HepG2 (cell line): ENCODE results near the gene SPI1. TPM values are rescaled to one million over a fixed set of nuclear protein-coding genes. Genes with fewer than 3 reads are reported as not detected.

ENCODE experiments used
- ATAC-seq: fragments of 200-7000 bp; cut with Tn5 transposase; 3 replicates; pipeline ENCODE4 v1.9.1; 2020; ENCODE audit warnings: mild to moderate bottlenecking, moderate library complexity
- BruUV-seq: library from RNA; stranded (reverse); fragments of 400-500 nt; replicated peaks from 2 replicates; lab custom pipeline; 2021; lab: Mats Ljungman, UMichigan
- CTCF ChIA-PET: fragments of 300-600 bp; formaldehyde crosslinking; extraction: SDS; loops from one replicate; lab custom pipeline; 2021; ENCODE audit warnings: low total read pairs, inconsistent platforms, low intra/inter-chr PET ratio; lab: Yijun Ruan, JAX
- POLR2A ChIA-PET: fragments of 350-600 bp; sonication (Branson Sonifier 250); formaldehyde crosslinking; loops from one replicate; lab custom pipeline; 2020; ENCODE audit warnings: antibody characterized with exemption, inconsistent platforms; lab: Yijun Ruan, JAX
- DNase-seq: peaks from one replicate; pipeline ENCODE4 v3.0.0-alpha.2; 2015; ENCODE audit warnings: low spot score
- FAIRE-seq: peaks from 3 replicates; lab custom pipeline; 2011; peaks lifted over from hg19 to GRCh38; lab: Jason Lieb, UNC
- H2AFZ ChIP-seq: one replicate; pipeline ENCODE4 v1.6.1; 2011; ENCODE audit warnings: low read length, inconsistent platforms
- H3K27ac ChIP-seq: fragments of 300-600 bp; 3 replicates; pipeline ENCODE4 v1.8.0; 2011; ENCODE audit warnings: mixed run types, mild to moderate bottlenecking, mixed read lengths, low read length, inconsistent platforms; ENCODE audit not compliant: insufficient read depth; ENCODE audit errors: extremely low read length
- H3K27me3 ChIP-seq, 2 experiments: fragments of 200-600 bp in 1 of 2; 2 replicates in 1 of 2; 3 replicates in 1 of 2; pipeline versions ENCODE4 v1.6.0 to v1.8.0; 2011; ENCODE audit warnings: low read length in 2 of 2, mild to moderate bottlenecking in 2 of 2, moderate library complexity in 2 of 2, inconsistent platforms in 1 of 2; ENCODE audit not compliant: insufficient read depth in 2 of 2, control insufficient read depth in 1 of 2
- H3K36me3 ChIP-seq, 2 experiments: fragments of 200-600 bp in 1 of 2; replicated peaks in 1 of 2; 2 replicates in 1 of 2; 3 replicates in 1 of 2; pipeline versions ENCODE4 v1.5.1 to v1.8.0; 2011; ENCODE audit warnings: low read length in 2 of 2, inconsistent platforms in 1 of 2; ENCODE audit not compliant: insufficient read depth in 2 of 2, control insufficient read depth in 1 of 2
- H3K4me1 ChIP-seq: 2 replicates; pipeline ENCODE4 v1.5.1; 2012; ENCODE audit warnings: low read length, inconsistent platforms; ENCODE audit not compliant: insufficient read depth
- H3K4me2 ChIP-seq: 2 replicates; pipeline ENCODE4 v1.6.0; 2011; ENCODE audit warnings: low read depth, low read length, inconsistent platforms
- H3K4me3 ChIP-seq, 3 experiments: fragments of 200-600 bp in 1 of 3; sonication (generic), shearing (Covaris generic) in 1 of 3; replicated peaks in 1 of 3; 2 replicates each; pipeline ENCODE4 v1.5.1; 2011 to 2016; ENCODE audit warnings: low read length in 3 of 3, inconsistent platforms in 2 of 3, low read depth in 2 of 3, mild to moderate bottlenecking in 2 of 3, control low read depth in 1 of 3, mixed read lengths in 1 of 3; ENCODE audit not compliant: insufficient read depth in 1 of 3
- H3K79me2 ChIP-seq: one replicate; pipeline ENCODE4 v1.6.1; 2011; ENCODE audit warnings: low read length, inconsistent platforms; ENCODE audit not compliant: insufficient read depth
- H3K9ac ChIP-seq: 2 replicates; pipeline ENCODE4 v1.6.0; 2011; ENCODE audit warnings: mild to moderate bottlenecking, low read depth, low read length, inconsistent platforms; ENCODE audit not compliant: insufficient read depth
- H3K9me3 ChIP-seq: 2 replicates; pipeline ENCODE4 v1.5.1; 2012; ENCODE audit warnings: mild to moderate bottlenecking, low read length
- H4K20me1 ChIP-seq: 2 replicates; pipeline ENCODE4 v1.6.0; 2011; ENCODE audit warnings: inconsistent platforms, mild to moderate bottlenecking, low read length, moderate library complexity; ENCODE audit not compliant: insufficient read depth
- CC2D1A ChIP-seq: sonication (generic); formaldehyde crosslinking; IDR thresholded peaks from 2 replicates; pipeline ENCODE4 v1.8.1; 2023; ENCODE audit warnings: mild to moderate bottlenecking, missing genetic modification reagents
- CEBPB ChIP-seq: IDR thresholded peaks from 2 replicates; pipeline ENCODE4 v1.6.1; 2011; ENCODE audit warnings: low read depth, low read length, improper control_type of control experiment, borderline replicate concordance
- ELF1 ChIP-seq: sonication (generic); formaldehyde crosslinking; IDR thresholded peaks from 2 replicates; pipeline ENCODE4 v1.4.0; 2020; ENCODE audit warnings: missing genetic modification reagents
- GPN1 ChIP-seq: sonication (generic); formaldehyde crosslinking; IDR thresholded peaks from 2 replicates; pipeline ENCODE4 v1.5.1; 2020; ENCODE audit warnings: missing genetic modification reagents, borderline replicate concordance
- HOXA3 ChIP-seq: sonication (generic); formaldehyde crosslinking; IDR thresholded peaks from 2 replicates; pipeline ENCODE4 v1.5.0; 2020; ENCODE audit warnings: missing genetic modification reagents
- JUN ChIP-seq: sonication (generic); formaldehyde crosslinking; IDR thresholded peaks from 2 replicates; pipeline ENCODE4 v1.4.0; 2020; ENCODE audit warnings: mild to moderate bottlenecking, missing genetic modification reagents
- MYC ChIP-seq: sonication (generic); formaldehyde crosslinking; IDR thresholded peaks from 2 replicates; pipeline ENCODE4 v1.9.0; 2021; ENCODE audit warnings: missing genetic modification reagents, borderline replicate concordance
- NCOR1 ChIP-seq: fragments of 200-600 bp; sonication (generic); IDR thresholded peaks from 2 replicates; pipeline ENCODE4 v1.7.0; 2017; ENCODE audit warnings: antibody characterized with exemption, low read length, borderline replicate concordance
- NFIB ChIP-seq: sonication (generic); formaldehyde crosslinking; IDR thresholded peaks from 2 replicates; pipeline ENCODE4 v1.9.0; 2021; ENCODE audit warnings: missing genetic modification reagents, mild to moderate bottlenecking, borderline replicate concordance
- RBM22 ChIP-seq: fragments of 200-400 bp; formaldehyde crosslinking; optimal IDR thresholded peaks from 2 replicates; pipeline ENCODE3; 2017; ENCODE audit warnings: mild to moderate bottlenecking, low read length, moderate library complexity
- SAFB2 ChIP-seq: sonication (generic); formaldehyde crosslinking; IDR thresholded peaks from 2 replicates; pipeline ENCODE4 v1.5.1; 2020; ENCODE audit warnings: missing genetic modification reagents, low read depth, mild to moderate bottlenecking, borderline replicate concordance
- SMARCE1 ChIP-seq: fragments of 450-650 bp; IDR thresholded peaks from 2 replicates; pipeline ENCODE4 v1.6.1; 2017; ENCODE audit warnings: borderline replicate concordance
- STAG1 ChIP-seq: sonication (generic); formaldehyde crosslinking; IDR thresholded peaks from 2 replicates; pipeline ENCODE4 v1.4.0; 2020; ENCODE audit warnings: missing genetic modification reagents
- TARDBP ChIP-seq: sonication (generic); formaldehyde crosslinking; IDR thresholded peaks from 2 replicates; pipeline ENCODE4 v1.8.0; 2022; ENCODE audit warnings: mild to moderate bottlenecking, missing genetic modification reagents
- THYN1 ChIP-seq: sonication (generic); formaldehyde crosslinking; IDR thresholded peaks from 2 replicates; pipeline ENCODE4 v1.8.1; 2023; ENCODE audit warnings: low read depth, mild to moderate bottlenecking, moderate library complexity, missing genetic modification reagents, borderline replicate concordance
- ZFY ChIP-seq: sonication (generic); formaldehyde crosslinking; IDR thresholded peaks from 2 replicates; pipeline ENCODE4 v1.4.0; 2020; ENCODE audit warnings: missing genetic modification reagents
- ZNF383 ChIP-seq: sonication (generic); formaldehyde crosslinking; IDR thresholded peaks from 2 replicates; pipeline ENCODE4 v1.4.0; 2020; ENCODE audit warnings: missing genetic modification reagents, mild to moderate bottlenecking, borderline replicate concordance
- ZNF816 ChIP-seq: sonication (generic); formaldehyde crosslinking; IDR thresholded peaks from 2 replicates; pipeline ENCODE4 v1.8.0; 2022; ENCODE audit warnings: missing genetic modification reagents, mild to moderate bottlenecking, borderline replicate concordance
- WGBS: methylation state at CpG from one replicate; pipeline ENCODE4 v1.1.6; 2017; ENCODE audit warnings: low lambda C conversion rate; 5-methylcytosine and 5-hydroxymethylcytosine counted together
- in situ Hi-C: cut with HindIII; loops from 2 replicates; pipeline ENCODE4 v1.10.0; 2017; ENCODE audit warnings: low pct_unique_long_range_greater_than_20kb; ENCODE audit not compliant: extremely low pct_ligation_motif_present
- intact Hi-C: fragments of 100-400 bp; cut with micrococcal nuclease; formaldehyde crosslinking; loops from one replicate; pipeline ENCODE4 v1.10.0; 2022; ENCODE audit not compliant: unreplicated experiment
- polyA plus RNA-seq, 8 experiments: library from polyadenylated mRNA; depleted of rRNA in 3 of 8; stranded (reverse) in 7 of 8; unstranded in 1 of 8; fragments of >200 nt; fragmentation: Illumina TruSeq in 4 of 8; extraction: Trizol in 4 of 8; gene quantifications; 2 replicates each; pipeline versions ENCODE4 v1.2.1 to v1.2.3, GENCODE V29; 2011 to 2016; ENCODE audit warnings: low read depth in 4 of 8, missing spikeins in 1 of 8, mixed read lengths in 1 of 8; ENCODE audit not compliant: insufficient read depth in 1 of 8
- total RNA-seq, 5 experiments: library from RNA; depleted of rRNA; stranded (reverse); fragments of >200 nt; fragmentation: Illumina TruSeq; extraction: Trizol; gene quantifications; 2 replicates each; pipeline ENCODE4 v1.2.3, GENCODE V29; 2016; ENCODE audit warnings: low read depth in 1 of 5
- TF ChIP-seq, protein P1 (sequence below): sonication (generic); formaldehyde crosslinking; IDR thresholded peaks from 2 replicates; pipeline ENCODE4 v1.8.0; 2022; ENCODE audit warnings: mild to moderate bottlenecking, missing genetic modification reagents; ENCODE audit not compliant: insufficient replicate concordance

SPI1 gene
- total and polyA plus RNA-seq, 2 of the 13 experiments (the other 11 are each of a cell fraction or from before 2014, with no cell fraction given), result not detected

DNA sequence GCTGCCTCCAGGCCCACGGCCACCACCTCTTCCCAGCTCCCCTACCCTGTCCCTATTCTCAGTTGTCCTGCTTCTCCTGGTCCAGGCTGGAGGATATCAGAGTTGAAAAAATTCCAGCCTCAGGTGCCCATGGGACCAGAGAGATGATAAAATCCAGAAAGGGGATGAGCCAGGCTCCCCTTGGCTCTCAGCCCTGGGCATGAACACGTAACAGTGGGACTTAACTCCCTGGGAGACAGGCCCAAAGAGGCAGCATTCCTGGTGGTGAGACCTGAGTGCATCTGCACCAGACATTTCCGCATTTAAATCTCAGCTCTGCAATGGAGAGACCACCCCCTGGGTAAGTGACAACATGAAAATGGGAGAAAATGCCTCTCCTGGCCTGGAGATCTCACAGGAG is 19.7 kb upstream of the SPI1 start:
- CTCF ChIA-PET, result interaction anchor here (1.4 kb wide), 1 partner anchor 24 kb away, joined by 3 read pairs; no protein-coding TSS in a partner anchor
- H3K4me2 ChIP-seq, result peak overlapping the region; percentile 47
- H3K9me3 ChIP-seq, result no peaks in the 10 kb centered on the region
- peaks cover 52% of the 10 kb centered on the region for H3K4me1 ChIP-seq
- H3K9ac ChIP-seq, result no peak overlapping the region
- H3K36me3 ChIP-seq, result no peaks in the 10 kb centered on the region
- H3K27me3 ChIP-seq, result peaks cover 0 to 12% of the 10 kb centered on the region in 2 experiments; a peak in 1 of 5 replicates
- no TSS peak for BruUV-seq
- H4K20me1 ChIP-seq, result no peaks in the 10 kb centered on the region
- FAIRE-seq (no peak), DNase-seq (no peak), ATAC-seq (peak; percentile 21; the same call in 2 of the 3 replicates)
- H3K79me2 ChIP-seq, result no peaks in the 10 kb centered on the region
- H3K4me3 ChIP-seq, result no peak overlapping the region
- no peak for TF ChIP-seq TARDBP (CRISPR knock-in tag)
- TF ChIP-seq ZNF816 (CRISPR knock-in tag), result no peak
- TF ChIP-seq GPN1 (CRISPR knock-in tag), result no peak
- TF ChIP-seq RBM22, result no peak
- no peak for TF ChIP-seq STAG1
- no peak for TF ChIP-seq MYC (CRISPR knock-in tag)
- TF ChIP-seq ZNF383 (CRISPR knock-in tag), result no peak
- TF ChIP-seq CEBPB, result no peak
- no peak for TF ChIP-seq ZFY (CRISPR knock-in tag)
- no peak for TF ChIP-seq CC2D1A
- no peak for TF ChIP-seq ELF1 (CRISPR knock-in tag)
- H2AFZ ChIP-seq, result no peak overlapping the region
- H3K27ac ChIP-seq, result no peak overlapping the region
- in situ Hi-C loops (no loop called here), intact Hi-C loops (no loop called here)
- POLR2A ChIA-PET, result no interaction called here
- 8% methylated on average over 3 of the region's 3 CpGs for WGBS

DNA sequence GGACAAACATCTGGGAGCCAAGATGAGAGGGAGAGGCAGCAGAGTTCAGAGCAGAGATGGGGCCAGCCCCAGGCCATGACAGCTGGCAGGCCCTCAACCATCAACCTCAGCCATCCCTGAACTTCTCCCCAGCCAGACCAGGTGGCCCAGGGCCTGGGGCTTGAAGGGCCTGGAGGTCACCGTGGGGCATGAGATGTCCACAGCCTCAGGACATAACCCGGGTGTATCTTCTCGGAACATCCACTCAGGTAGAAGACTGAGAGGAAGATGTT is 17.6 kb upstream of the SPI1 start:
- no peaks in the 10 kb centered on the region for H4K20me1 ChIP-seq
- ATAC-seq (no peak), DNase-seq (no peak), FAIRE-seq (no peak)
- peaks cover 0 to 12% of the 10 kb centered on the region in 2 experiments; a peak in 1 of 5 replicates for H3K27me3 ChIP-seq
- CTCF ChIA-PET, result no interaction called here
- no peak overlapping the region for H3K4me2 ChIP-seq
- POLR2A ChIA-PET, result no interaction called here
- H3K4me3 ChIP-seq, result no peak overlapping the region
- no peak overlapping the region for H3K9ac ChIP-seq
- no peaks in the 10 kb centered on the region for H3K9me3 ChIP-seq
- no TSS peak for BruUV-seq
- no peaks in the 10 kb centered on the region for H3K36me3 ChIP-seq
- 41% methylated on average over 2 of the region's 3 CpGs for WGBS
- H3K27ac ChIP-seq, result no peak overlapping the region
- H2AFZ ChIP-seq, result no peak overlapping the region
- intact Hi-C loops (no loop called here), in situ Hi-C loops (no loop called here)
- no peaks in the 10 kb centered on the region for H3K79me2 ChIP-seq
- peaks cover 67% of the 10 kb centered on the region for H3K4me1 ChIP-seq
- TF ChIP-seq THYN1 (CRISPR knock-in tag), result no peak
- no peak for TF ChIP-seq JUN (CRISPR knock-in tag)
- TF ChIP-seq HOXA3 (CRISPR knock-in tag), result no peak
- TF ChIP-seq, protein P1, sequence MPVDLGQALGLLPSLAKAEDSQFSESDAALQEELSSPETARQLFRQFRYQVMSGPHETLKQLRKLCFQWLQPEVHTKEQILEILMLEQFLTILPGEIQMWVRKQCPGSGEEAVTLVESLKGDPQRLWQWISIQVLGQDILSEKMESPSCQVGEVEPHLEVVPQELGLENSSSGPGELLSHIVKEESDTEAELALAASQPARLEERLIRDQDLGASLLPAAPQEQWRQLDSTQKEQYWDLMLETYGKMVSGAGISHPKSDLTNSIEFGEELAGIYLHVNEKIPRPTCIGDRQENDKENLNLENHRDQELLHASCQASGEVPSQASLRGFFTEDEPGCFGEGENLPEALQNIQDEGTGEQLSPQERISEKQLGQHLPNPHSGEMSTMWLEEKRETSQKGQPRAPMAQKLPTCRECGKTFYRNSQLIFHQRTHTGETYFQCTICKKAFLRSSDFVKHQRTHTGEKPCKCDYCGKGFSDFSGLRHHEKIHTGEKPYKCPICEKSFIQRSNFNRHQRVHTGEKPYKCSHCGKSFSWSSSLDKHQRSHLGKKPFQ (CRISPR knock-in tag), result no peak
- no peak for TF ChIP-seq SAFB2
- TF ChIP-seq NCOR1, result no peak
- no peak for TF ChIP-seq NFIB (CRISPR knock-in tag)
- no peak for TF ChIP-seq SMARCE1
